Stimulated activated naive CD4-positive, alpha-beta T cell treated with Interleukin-2 at 50 U/mL for 16 hours (primary cell): ENCODE measurements around the gene XKR7.
A peak's percentile ranks its signal among the peaks of the same experiment; 100 is the strongest.

Experiments
- DNase-seq: peaks from one replicate; lab custom pipeline; 2025; lab: John Stamatoyannopoulos, UW

XKR7 gene

GRCh38 chr20:31945319-31945718, 22.6 kb upstream of the XKR7 start:
- no peak for DNase-seq

- DNase-seq, result no peak
Observed at GRCh38 chr20:31945785-31946184, 22.2 kb upstream of the XKR7 start.

- DNase-seq, result no peak
Observed at GRCh38 chr20:31948008-31948407, 19.9 kb upstream of the XKR7 start.

- DNase-seq, result no peak
Observed at GRCh38 chr20:31949877-31950646, 17.9 kb upstream of the XKR7 start.

- no peak for DNase-seq
Observed at GRCh38 chr20:31951203-31951529, 16.8 kb upstream of the XKR7 start.

- peak; percentile 94 for DNase-seq
Observed at GRCh38 chr20:31951530-31952453, 16.2 kb upstream of the XKR7 start, which contains the start of gene PDRG1. Gene PDRG1, minus strand, starts transcription at chr20:31952046. Its CDS starts 85 bp downstream, at chr20:31951961.

GRCh38 chr20:31953556-31954148, 14.3 kb upstream of the XKR7 start:
- DNase-seq, result no peak

- no peak for DNase-seq
Observed at GRCh38 chr20:31954500-31954899, 13.5 kb upstream of the XKR7 start.

GRCh38 chr20:31956556-31957526, 11.1 kb upstream of the XKR7 start:
- no peak for DNase-seq

GRCh38 chr20:31962761-31963160, 5.2 kb upstream of the XKR7 start:
- no peak for DNase-seq

- DNase-seq, result no peak
Observed at GRCh38 chr20:31963889-31964288, 4.1 kb upstream of the XKR7 start.

- DNase-seq, result no peak
Observed at GRCh38 chr20:31966991-31967655, 828 bp upstream of the XKR7 start.

- DNase-seq, result peak; percentile 61
Observed at GRCh38 chr20:31968291-31969126, 558 bp downstream of the XKR7 start.

- no peak for DNase-seq
Observed at GRCh38 chr20:31969991-31970390, 2.0 kb downstream of the XKR7 start.

GRCh38 chr20:31972471-31973021, 4.6 kb downstream of the XKR7 start:
- no peak for DNase-seq

- no peak for DNase-seq
Observed at GRCh38 chr20:31974296-31974695, 6.3 kb downstream of the XKR7 start.

GRCh38 chr20:31974951-31975487, 7.1 kb downstream of the XKR7 start:
- no peak for DNase-seq

- no peak for DNase-seq
Observed at GRCh38 chr20:31975874-31976273, 7.9 kb downstream of the XKR7 start.

- no peak for DNase-seq
Observed at GRCh38 chr20:31977080-31977479, 9.1 kb downstream of the XKR7 start.
